Activated CD4-positive, alpha-beta T cell treated with anti-CD3 and anti-CD28 coated beads for 1 hour (primary cell): Measurements from ENCODE around the gene PARN.

ENCODE experiments used
- DNase-seq: peaks from one replicate; pipeline ENCODE4 v3.0.0-alpha.2; 2020

The PARN gene

DNA sequence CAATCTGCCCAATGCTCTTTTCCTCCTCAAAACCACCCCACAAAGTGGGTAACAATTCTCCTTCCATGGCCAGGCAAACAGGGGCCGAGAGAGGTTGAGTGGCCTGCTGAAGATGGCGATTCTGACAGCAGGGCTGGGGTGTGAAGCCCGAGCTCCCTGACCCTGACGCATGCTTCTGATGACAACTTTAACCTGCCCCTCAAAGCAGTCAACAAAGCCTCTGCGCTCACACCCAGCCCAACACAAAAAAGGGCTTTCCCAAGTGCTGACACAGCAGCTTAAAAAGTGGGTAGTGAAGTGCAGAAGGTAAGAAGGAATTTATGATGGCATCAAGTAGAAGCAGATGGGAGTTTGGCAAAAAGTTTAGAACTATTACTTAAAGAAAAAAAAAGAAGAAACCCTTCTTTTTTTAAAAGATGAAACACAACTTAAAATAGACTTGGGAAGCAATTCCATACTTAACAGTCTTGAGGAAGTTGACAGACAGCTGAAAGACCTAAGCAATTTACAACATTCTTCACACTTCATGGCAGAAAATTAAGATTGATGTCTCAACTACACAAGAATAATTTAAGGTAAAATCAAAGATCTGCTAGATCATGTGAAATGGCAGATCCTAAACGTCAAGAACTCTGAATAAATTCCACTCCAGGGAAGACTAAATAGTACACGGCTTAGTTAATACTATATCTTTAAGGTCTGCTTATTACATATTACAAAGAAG, 133.9 kb downstream of the PARN start:
- DNase-seq, result no peak

DNA sequence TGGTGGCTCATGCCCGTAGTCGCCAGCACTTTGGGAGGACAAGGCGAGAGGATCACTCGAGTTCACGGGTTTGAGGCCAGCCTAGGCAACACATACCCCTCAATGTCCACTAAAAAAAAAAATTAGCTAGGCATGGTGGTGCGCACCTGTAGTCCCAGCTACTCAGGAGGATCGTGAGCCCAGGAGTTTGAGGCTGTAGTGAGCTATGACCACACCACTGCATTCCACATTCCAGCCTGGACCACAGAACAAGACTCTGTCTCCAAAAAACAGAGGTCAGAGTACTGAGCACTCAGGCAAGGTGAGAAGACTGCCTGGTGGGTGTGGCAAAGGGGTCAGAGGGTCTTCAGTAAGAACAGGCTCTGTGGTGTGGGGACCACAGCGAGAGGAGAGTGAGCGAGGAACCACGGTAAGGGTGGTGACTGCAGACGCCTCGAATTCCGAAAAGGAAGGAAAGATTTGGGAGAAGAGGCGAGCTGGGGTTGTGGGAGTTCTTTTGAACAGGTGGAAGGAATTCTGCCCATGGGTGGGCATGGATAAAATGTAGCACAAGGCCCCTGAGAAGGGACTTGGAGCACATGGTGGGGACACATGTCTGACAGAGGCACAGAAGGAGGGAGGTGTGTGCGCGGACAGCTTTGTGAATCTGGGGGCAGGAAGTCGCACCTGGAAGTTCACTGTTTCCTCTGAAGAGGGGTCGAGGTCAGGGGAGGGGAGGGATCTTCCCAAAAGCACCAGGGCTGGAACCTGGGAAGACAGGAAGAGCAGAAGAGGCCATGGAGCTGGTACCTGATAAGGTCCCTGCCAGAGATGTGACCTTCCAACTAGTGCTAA, 134.6 kb downstream of the PARN start:
- no peak for DNase-seq

GRCh38 chr16:14494396-14494966, 135.6 kb downstream of the PARN start:
- no peak for DNase-seq

DNA sequence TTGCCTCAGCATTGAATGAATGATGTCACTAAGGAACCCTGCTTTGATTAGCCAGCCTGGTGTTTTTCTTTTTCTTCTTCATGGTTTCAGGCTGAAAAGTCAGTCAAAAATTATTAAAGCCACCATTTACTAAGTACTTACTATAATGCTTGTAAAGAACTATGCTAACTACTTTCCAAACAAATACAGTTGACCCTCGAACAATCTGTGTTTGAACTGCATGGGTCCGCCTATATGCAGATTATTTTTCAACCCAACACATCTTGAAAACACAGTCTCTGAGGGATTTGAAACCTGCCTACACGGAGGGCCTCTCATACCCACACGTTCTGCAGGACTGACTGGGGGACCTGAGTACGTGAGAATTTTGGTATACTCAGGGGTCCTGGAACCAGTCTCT, 136.3 kb downstream of the PARN start:
- DNase-seq, result no peak

- no peak for DNase-seq
These were observed 137.4 kb downstream of the PARN start for GRCh38 chr16:14492614-14493013.

DNA sequence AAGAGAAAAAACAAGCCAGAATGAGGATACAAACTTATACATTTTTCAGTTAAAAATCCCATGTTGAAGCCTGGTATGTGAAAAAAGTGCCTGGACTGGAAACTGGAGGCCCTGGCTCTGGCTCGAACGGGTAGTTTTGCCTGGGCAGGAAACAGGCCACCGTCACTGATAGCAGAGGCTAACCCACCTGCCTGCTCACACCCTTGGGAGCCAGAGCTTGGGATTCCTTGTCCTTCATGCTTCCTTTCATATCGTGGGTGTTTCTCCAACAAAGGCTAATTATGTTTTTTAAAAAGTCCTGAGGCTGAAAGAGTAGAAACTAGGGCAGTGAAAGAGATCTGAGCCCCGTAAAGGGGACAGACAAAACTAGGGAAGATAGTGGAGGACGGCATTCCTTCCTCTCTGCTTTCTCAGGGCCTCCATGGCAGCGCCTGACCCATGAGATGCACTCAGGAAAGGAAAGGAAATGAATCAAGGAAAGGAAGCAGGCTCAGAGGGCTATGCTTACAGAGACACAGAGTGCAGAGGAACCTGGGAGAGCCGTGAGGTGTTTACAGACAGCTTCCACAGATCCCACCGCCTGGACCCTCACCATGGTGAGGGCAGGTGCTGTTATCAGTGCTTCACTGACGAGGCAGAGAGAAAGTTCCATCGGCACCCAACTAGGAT, 138.1 kb downstream of the PARN start:
- DNase-seq, result no peak

GRCh38 chr16:14490235-14490634, 139.8 kb downstream of the PARN start:
- DNase-seq, result no peak

- no peak for DNase-seq
These were observed 140.6 kb downstream of the PARN start for GRCh38 chr16:14489460-14489859.

GRCh38 chr16:14487579-14487978, 142.5 kb downstream of the PARN start:
- DNase-seq, result no peak

- DNase-seq, result no peak
These were observed 143.3 kb downstream of the PARN start for GRCh38 chr16:14486520-14487303.

DNA sequence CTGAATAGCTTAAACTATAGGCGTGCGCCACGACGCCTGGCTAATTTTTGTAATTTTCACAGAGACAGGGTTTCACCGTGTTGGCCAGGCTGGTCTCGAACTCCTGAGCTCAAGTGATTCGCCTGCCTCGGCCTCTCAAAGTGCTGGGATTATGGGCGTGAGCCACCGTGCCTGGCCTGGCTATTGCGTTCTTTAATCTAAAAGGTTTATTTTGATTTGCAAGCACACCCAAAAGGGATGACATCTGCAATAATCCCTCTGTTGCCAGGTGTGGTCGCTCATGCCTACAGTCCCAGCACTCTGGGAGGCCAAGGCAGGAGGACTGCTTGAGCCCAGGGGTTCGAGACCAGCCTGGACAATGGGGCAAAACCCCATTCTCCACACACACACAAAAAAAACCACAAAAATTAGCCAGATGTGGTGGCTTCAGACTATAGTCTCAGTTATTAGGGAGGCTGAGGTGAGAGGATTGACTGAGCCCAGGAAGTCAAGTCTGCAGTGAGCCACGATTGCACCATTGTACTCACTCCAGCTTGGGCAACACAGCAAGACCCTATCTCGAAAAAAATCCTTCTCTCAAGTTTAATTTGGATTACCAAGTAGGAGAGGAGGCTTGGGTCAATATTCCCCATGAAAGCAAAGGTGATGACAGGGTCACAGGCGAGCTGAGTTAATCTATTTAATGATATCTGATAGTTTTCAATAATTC, 144.1 kb downstream of the PARN start:
- no peak for DNase-seq

- no peak for DNase-seq
These were observed 144.9 kb downstream of the PARN start for GRCh38 chr16:14485121-14485551.

DNA sequence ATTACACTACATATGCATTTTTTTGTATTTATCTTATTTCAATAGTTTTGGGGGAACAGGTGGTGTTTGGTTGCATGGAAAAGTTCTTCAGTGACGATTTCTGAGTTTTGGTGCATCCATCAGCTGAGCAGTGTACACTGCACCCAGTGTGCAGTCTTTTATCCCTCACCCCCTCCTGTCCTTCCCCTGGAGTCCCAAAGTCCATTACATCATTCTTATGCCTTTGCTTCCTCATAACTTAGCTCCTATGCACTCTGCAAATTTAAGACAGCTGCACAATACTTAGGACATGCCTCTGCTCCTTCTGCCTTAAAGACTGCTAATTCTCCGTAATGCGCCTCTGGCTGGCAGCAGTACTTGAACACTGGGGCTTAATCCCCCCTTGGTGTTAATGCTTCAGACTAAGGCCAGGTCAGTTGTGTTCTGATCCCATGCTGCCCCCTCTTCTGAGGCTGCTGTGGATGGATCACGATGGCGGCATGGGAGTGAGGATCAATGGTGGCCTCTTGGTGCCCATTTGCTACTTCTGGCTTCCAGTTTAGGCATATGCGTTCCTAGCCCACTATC, 146.2 kb downstream of the PARN start:
- no peak for DNase-seq

GRCh38 chr16:14476183-14476582, 153.9 kb downstream of the PARN start:
- DNase-seq, result no peak

DNA sequence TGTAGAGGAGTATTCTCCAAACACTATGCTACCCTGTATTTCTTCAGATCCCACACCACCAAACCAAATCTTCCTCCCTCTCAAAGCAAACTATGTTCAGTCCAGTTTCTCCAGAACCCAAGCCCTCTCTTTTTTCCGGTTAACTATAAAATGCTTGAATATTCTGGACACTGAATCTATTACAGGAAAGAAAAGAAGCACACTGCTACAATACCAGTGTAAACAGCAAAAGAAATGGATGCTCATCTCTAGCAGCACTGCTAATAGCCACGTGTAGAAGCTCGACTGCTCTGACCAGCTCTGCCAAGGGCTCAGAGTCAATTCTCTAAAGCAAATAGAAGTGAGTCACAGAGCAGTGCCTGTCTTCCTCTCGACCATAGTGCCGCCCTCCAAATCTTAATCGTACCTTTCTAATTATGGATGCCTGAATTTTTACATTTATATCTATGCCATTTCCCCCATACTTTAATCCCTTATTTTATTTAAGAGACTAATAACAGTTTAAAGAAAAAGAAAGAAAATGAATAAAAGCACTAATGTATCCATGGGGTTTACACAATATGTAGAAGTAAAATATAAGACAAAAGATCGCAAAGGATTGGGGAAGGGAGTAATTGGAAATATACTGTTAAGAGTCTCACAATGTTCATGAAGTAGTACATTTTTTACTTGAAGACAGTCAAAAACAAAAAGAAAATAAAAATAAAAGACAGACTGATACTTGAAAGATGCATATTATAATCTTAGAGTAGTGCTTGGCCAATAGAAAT, 154.5 kb downstream of the PARN start:
- no peak for DNase-seq

DNA sequence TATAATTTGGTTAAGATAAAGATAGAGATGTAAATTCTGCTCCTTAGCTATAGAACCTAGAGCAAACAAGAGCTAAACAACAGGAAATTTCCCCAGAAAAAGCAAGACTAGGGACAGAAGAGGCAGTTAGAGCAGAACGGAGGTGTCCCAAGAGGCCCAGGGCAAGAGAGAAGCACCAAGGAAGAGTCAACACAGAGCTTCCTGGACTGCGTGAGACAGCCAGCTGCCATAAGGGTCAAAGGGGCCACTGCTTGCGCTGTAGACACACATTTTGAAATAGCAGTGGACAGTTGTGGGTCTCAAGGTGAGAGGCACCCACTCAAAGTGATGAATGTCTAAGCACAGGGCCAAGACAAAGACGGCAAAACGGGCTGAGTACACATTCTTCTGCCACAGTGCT, 156.6 kb downstream of the PARN start:
- no peak for DNase-seq

GRCh38 chr16:14472357-14472756, 157.7 kb downstream of the PARN start:
- no peak for DNase-seq

DNA sequence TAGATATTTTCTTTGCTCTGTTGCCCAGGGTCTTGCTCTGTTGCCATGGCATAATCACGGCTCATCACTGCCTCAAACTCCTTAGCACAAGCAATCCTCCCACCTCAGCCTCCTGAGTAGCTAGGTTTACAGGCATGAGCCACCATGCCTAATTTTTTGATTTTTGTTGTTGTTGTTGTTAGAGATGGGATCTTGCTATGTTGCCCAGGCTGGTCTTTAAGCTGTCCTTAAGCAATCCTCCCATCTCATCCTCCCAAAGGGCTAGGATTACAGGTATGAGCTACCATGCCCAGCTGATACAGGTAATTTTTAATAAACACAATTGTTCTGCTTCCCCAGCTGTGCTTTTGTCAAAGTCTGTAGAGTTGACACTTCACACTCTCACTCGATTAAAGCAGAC, 159.3 kb downstream of the PARN start:
- no peak for DNase-seq

GRCh38 chr16:14465799-14466198, 164.3 kb downstream of the PARN start:
- no peak for DNase-seq

GRCh38 chr16:14464796-14465195, 165.3 kb downstream of the PARN start:
- DNase-seq, result no peak

- DNase-seq, result no peak
These were observed 165.9 kb downstream of the PARN start for GRCh38 chr16:14464192-14464591.
